ACC112 (cell line): ENCODE results near the gene CEBPG.

Experiments
- H2AFZ ChIP-seq: fragments of 200-600 bp; sonication (generic); one replicate; pipeline ENCODE4 v1.6.0; 2017; ENCODE audit warnings: antibody characterized with exemption, low read length; ENCODE audit not compliant: unreplicated experiment
- H3K27ac ChIP-seq: fragments of 200-600 bp; sonication (generic); 2 replicates; pipeline ENCODE4 v1.5.1; 2014; ENCODE audit warnings: low read depth, mild to moderate bottlenecking, antibody characterized with exemption, low read length, moderate library complexity
- H3K27me3 ChIP-seq: fragments of 200-600 bp; sonication (generic); 2 replicates; pipeline ENCODE4 v1.6.1; 2014; ENCODE audit warnings: mild to moderate bottlenecking, antibody characterized with exemption, low read length, moderate library complexity, mixed read lengths; ENCODE audit not compliant: insufficient read depth
- H3K36me3 ChIP-seq: fragments of 200-600 bp; sonication (generic); 2 replicates; pipeline ENCODE4 v1.6.1; 2016; ENCODE audit warnings: mild to moderate bottlenecking, antibody characterized with exemption, low read length, moderate library complexity, mixed read lengths; ENCODE audit not compliant: insufficient read depth
- H3K4me1 ChIP-seq: fragments of 200-600 bp; sonication (generic); one replicate; pipeline ENCODE4 v1.6.1; 2016; ENCODE audit warnings: low read length, mixed read lengths; ENCODE audit not compliant: insufficient read depth, unreplicated experiment, control insufficient read depth
- H3K4me3 ChIP-seq: fragments of 200-600 bp; sonication (generic); 2 replicates; pipeline ENCODE4 v1.5.1; 2014; ENCODE audit warnings: mild to moderate bottlenecking, low read depth, low read length
- H3K79me2 ChIP-seq: fragments of 200-600 bp; sonication (generic); one replicate; pipeline ENCODE4 v1.6.0; 2016; ENCODE audit warnings: low read length; ENCODE audit not compliant: control insufficient read depth, unreplicated experiment, insufficient read depth

CEBPG gene

GRCh38 chr19:33427801-33428626, 54.5 kb downstream of the CEBPG start:
- H3K27me3 ChIP-seq = no peaks in the 10 kb centered on the region
- no peak overlapping the region for H3K27ac ChIP-seq
- no peaks in the 10 kb centered on the region for H3K4me1 ChIP-seq
- no peak overlapping the region for H2AFZ ChIP-seq
- H3K36me3 ChIP-seq = no peaks in the 10 kb centered on the region
- no peaks in the 10 kb centered on the region for H3K79me2 ChIP-seq
- H3K4me3 ChIP-seq = no peak overlapping the region

- H3K79me2 ChIP-seq = no peaks in the 10 kb centered on the region
- no peak overlapping the region for H3K4me3 ChIP-seq
- H3K36me3 ChIP-seq = no peaks in the 10 kb centered on the region
- H3K4me1 ChIP-seq = no peaks in the 10 kb centered on the region
- H3K27ac ChIP-seq = no peak overlapping the region
- H2AFZ ChIP-seq = no peak overlapping the region
- no peaks in the 10 kb centered on the region for H3K27me3 ChIP-seq
These were observed 55.2 kb downstream of the CEBPG start for GRCh38 chr19:33428627-33429125.

- H3K4me3 ChIP-seq = no peak overlapping the region
- no peak overlapping the region for H2AFZ ChIP-seq
- peaks cover 3% of the 10 kb centered on the region for H3K4me1 ChIP-seq
- no peaks in the 10 kb centered on the region for H3K36me3 ChIP-seq
- H3K27me3 ChIP-seq = no peaks in the 10 kb centered on the region
- no peak overlapping the region for H3K27ac ChIP-seq
- H3K79me2 ChIP-seq = no peaks in the 10 kb centered on the region
These were observed 56.6 kb downstream of the CEBPG start for GRCh38 chr19:33429891-33430673.

GRCh38 chr19:33430674-33431277, 57.3 kb downstream of the CEBPG start:
- Histone ChIP-seq H3K36me3 (no peaks in the 10 kb centered on the region), H3K4me1 (peaks cover 7% of the 10 kb centered on the region), H3K79me2 (no peaks in the 10 kb centered on the region), H3K27me3 (no peaks in the 10 kb centered on the region), H3K27ac (no peak overlapping the region), H3K4me3 (no peak overlapping the region), H2AFZ (no peak overlapping the region)

- H3K79me2 ChIP-seq = no peaks in the 10 kb centered on the region
- H3K4me1 ChIP-seq = peaks cover 7% of the 10 kb centered on the region
- no peaks in the 10 kb centered on the region for H3K36me3 ChIP-seq
- H3K27me3 ChIP-seq = no peaks in the 10 kb centered on the region
- H2AFZ ChIP-seq = no peak overlapping the region
- no peak overlapping the region for H3K4me3 ChIP-seq
- H3K27ac ChIP-seq = no peak overlapping the region
These were observed 58.5 kb downstream of the CEBPG start for GRCh38 chr19:33432015-33432414.
